Esophagus muscularis mucosa (tissue), 3 donors: Measurements from ENCODE around the gene TRIM23.
"Not testable (repeated sequence)": the region's sequence is repeated elsewhere in the genome, so short reads cannot be mapped to it uniquely, and the experiment has no call there.

Source experiments
- CTCF ChIP-seq, 3 experiments: fragments of 200-600 bp in 2 of 3; fragments of 450-650 bp in 1 of 3; sonication (generic) in 2 of 3; IDR thresholded peaks; one replicate each; pipeline ENCODE4 v1.5.1; 2017 to 2019; ENCODE audit warnings: antibody characterized with exemption in 3 of 3, mild to moderate bottlenecking in 2 of 3, moderate library complexity in 1 of 3
- POLR2A ChIP-seq: fragments of 450-650 bp; IDR thresholded peaks from one replicate; pipeline ENCODE4 v1.6.1; 2017; ENCODE audit warnings: antibody characterized with exemption, moderate library complexity, mild to moderate bottlenecking, low read depth

GRCh38 chr5:65601761-65602160 is 22.4 kb downstream of the TRIM23 start:
- not testable (repeated sequence) for TF ChIP-seq POLR2A; CTCF (IDR thresholded peaks at IDR 0.05)
